GM19099 (cell line): ENCODE results near the gene CCDC197.

ENCODE experiments used
- POLR2A ChIP-seq: IDR thresholded peaks from 3 replicates; pipeline ENCODE4 v1.6.1; 2011; ENCODE audit warnings: low read depth; ENCODE audit not compliant: insufficient read length; ENCODE audit errors: extremely low read depth

Gene CCDC197

GRCh38 chr14:93969082-93969828 is 27.8 kb upstream of the CCDC197 start:
- TF ChIP-seq POLR2A = peak; percentile 16

- TF ChIP-seq POLR2A = no peak
Observed at GRCh38 chr14:93970585-93970964, 26.5 kb upstream of the CCDC197 start.

GRCh38 chr14:93970965-93971634 is 26.0 kb upstream of the CCDC197 start:
- no peak for TF ChIP-seq POLR2A

DNA sequence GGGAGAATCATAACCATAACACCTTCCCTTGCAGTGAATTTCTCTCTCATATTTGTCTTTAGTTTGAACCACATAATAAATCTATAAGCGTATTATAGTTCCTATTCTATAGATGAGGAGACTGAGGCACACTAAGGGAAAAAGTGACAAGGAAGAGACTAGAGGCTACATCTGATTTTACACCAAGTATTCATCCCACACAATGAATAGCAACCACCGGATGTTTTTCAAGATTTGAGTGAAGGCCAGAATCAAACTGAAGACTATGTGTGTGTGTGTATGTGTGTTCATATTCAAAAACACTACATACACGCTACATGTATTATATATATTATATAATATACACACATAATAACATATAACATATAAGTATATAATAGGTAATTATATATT is 25.5 kb upstream of the CCDC197 start:
- no peak for TF ChIP-seq POLR2A

DNA sequence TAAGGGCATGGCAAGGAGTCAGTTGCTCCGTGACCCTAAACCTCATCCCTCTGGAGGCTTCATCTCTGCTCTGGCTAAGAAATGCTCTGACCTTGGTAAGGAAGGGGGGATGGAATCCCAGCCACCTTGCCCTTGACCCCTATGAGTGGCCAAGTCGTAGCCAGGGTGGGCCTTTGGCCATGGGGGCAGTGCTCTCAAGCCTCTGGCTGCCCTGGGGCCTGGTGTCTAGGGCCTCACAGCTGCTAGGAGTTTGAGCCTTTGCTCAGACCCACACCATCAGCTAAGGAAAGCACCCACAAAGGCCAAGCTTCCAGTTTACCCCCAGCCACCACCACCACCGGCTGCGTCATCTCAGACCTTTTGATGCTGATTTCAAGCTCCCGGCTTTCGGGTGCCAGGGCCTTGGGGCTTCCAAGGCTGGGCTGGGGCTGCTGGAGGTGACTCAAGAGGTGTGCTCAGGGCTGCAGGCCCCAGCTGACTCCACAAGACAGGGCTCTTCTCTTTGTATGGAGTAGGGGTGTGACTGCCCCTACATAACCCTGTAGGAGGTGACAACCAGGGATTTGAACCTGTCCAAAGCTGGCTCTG is 24.4 kb upstream of the CCDC197 start:
- TF ChIP-seq POLR2A = no peak

- TF ChIP-seq POLR2A = no peak
Observed at GRCh38 chr14:93973607-93974006, 23.5 kb upstream of the CCDC197 start.

DNA sequence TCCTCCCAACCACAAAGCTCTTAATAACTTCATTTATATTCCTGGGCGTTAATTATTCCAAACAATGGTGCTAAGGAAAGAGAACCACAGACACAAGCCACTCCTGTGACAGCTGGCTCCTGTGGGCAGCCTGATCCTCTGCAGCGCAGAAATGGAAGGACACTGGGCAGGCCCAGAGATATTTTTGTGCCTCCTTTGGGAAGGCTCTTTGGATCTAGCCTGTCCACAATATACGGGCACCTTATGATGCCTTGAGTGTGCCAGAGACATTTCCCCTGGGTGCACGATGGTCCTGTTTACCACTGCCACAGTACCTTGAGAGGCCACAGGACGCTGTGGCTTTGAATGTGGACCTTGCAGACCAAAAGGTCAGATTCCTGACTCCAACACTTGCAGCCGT is 22.8 kb upstream of the CCDC197 start:
- no peak for TF ChIP-seq POLR2A

- peak; percentile 17 for TF ChIP-seq POLR2A
Observed at GRCh38 chr14:93974833-93975232, 22.3 kb upstream of the CCDC197 start.

- no peak for TF ChIP-seq POLR2A
Observed at GRCh38 chr14:93975791-93976476, 21.2 kb upstream of the CCDC197 start.

- TF ChIP-seq POLR2A = no peak
Observed at GRCh38 chr14:93976477-93977057, 20.5 kb upstream of the CCDC197 start, which contains the start of gene ASB2. ASB2 (minus strand) TSS chr14:93976570; CDS start chr14:93964539, 12,031 bp downstream.

- TF ChIP-seq POLR2A = peak; percentile 19
Observed at GRCh38 chr14:93977171-93977570, 19.9 kb upstream of the CCDC197 start.

- TF ChIP-seq POLR2A = no peak
Observed at GRCh38 chr14:93977790-93978581, 19.1 kb upstream of the CCDC197 start.

GRCh38 chr14:93978735-93979134 is 18.4 kb upstream of the CCDC197 start:
- no peak for TF ChIP-seq POLR2A

DNA sequence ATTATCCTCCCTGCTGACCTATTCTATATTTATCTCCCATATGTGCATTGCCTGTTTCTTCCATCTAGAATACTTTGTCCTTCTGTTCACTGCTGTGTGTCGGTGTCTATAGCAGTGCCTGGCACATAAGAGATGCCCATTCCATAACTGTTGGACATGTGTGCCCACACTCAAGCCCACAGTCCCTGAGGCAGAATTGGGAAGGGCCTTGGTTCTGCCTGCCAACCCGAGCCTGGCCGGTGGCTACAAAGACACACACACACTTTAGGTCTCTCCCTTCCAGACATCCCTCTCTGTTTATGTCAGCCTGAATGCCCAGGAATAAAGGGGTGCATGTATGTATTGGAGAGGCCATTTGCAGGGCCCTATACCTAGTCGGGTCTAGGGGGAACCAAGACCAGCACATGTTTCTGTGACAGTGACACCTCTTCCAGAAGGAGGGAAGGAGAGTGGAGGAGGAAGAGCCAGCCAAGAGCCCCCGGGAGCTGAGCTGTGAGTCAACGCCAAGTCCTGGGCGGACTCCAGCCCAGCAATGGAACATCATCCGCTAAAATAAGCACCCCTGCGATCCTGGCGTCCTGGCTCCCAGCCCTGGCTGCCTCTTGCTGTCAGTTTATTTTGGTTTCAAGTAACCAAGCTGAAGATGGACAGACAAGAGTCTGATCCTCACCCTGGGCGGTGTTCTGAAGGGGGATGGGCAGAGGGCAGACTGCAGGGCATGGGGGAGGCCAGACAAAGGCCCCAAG is 16.5 kb upstream of the CCDC197 start:
- TF ChIP-seq POLR2A = no peak
